Calu3 (cell line): ENCODE results near the gene NCOA1. TPM values are rescaled to one million over a fixed set of nuclear protein-coding genes. Genes with fewer than 3 reads are reported as not detected.

Experiments used
- BruUV-seq: library from RNA; stranded (reverse); fragments of 400-500 nt; replicated peaks from 2 replicates; lab custom pipeline; 2021; lab: Mats Ljungman, UMichigan
- CTCF ChIA-PET: fragments of 300-600 bp; sonication (Branson Sonifier 250); formaldehyde crosslinking; loops from one replicate; lab custom pipeline; 2022; ENCODE audit warnings: antibody characterized with exemption; lab: Charles Lee
- DNase-seq: peaks from one replicate; pipeline ENCODE4 v3.0.0; 2022
- H3K27ac Mint-ChIP-seq: one replicate; pipeline ENCODE4 v1.8.0; 2022; ENCODE audit warnings: mixed read lengths; ENCODE audit not compliant: unreplicated experiment
- H3K27me3 Mint-ChIP-seq: one replicate; pipeline ENCODE4 v1.8.0; 2022; ENCODE audit warnings: mixed read lengths; ENCODE audit not compliant: unreplicated experiment
- H3K36me3 Mint-ChIP-seq: one replicate; pipeline ENCODE4 v1.8.0; 2022; ENCODE audit warnings: mild to moderate bottlenecking, moderate library complexity, mixed read lengths; ENCODE audit not compliant: insufficient read depth, unreplicated experiment
- H3K4me1 Mint-ChIP-seq: one replicate; pipeline ENCODE4 v1.8.0; 2022; ENCODE audit warnings: mild to moderate bottlenecking, low read depth, mixed read lengths; ENCODE audit not compliant: unreplicated experiment
- H3K4me3 Mint-ChIP-seq: one replicate; pipeline ENCODE4 v1.8.0; 2022; ENCODE audit warnings: mild to moderate bottlenecking, low read depth, moderate library complexity, mixed read lengths; ENCODE audit not compliant: unreplicated experiment
- H3K9me3 Mint-ChIP-seq: one replicate; pipeline ENCODE4 v1.8.0; 2022; ENCODE audit warnings: low read depth, mixed read lengths; ENCODE audit not compliant: unreplicated experiment
- intact Hi-C: fragments of 100-400 bp; cut with micrococcal nuclease; formaldehyde crosslinking; loops from one replicate; pipeline ENCODE4 v1.10.0; 2022; ENCODE audit not compliant: unreplicated experiment
- total RNA-seq: library from RNA; stranded (reverse); gene quantifications from 2 replicates; pipeline ENCODE4 v1.2.3, GENCODE V29; 2022
- TF ChIP-seq, protein P1 (sequence below): fragments of 200-600 bp; IDR thresholded peaks from one replicate; pipeline ENCODE4 v1.8.0; 2022; ENCODE audit warnings: antibody characterized with exemption; ENCODE audit not compliant: unreplicated experiment

Gene NCOA1
- total RNA-seq, 1 experiment from 2014 or later, result 14.8 TPM

DNA sequence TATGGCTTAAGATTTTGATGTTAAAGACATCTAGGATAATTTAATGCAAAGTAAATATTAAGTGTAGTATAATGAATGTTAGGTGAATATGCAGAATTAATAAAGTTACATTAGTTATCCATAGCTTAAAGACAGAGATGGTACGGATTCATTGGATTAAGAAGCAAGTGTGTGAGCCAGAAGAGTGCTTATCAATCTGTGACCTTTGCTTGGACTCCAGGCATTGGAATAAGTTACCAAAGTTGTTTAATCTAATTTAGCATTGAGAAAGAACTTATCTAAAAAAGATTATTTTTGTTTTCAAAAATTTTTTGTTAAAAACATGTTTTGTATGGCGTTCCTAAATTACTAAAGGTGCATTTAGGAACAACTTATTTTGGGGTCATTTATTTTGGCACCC is 23.8 kb downstream of the NCOA1 start:
- CTCF ChIA-PET, result no interaction called here
- H3K27ac Mint-ChIP-seq, result no peak overlapping the region
- TF ChIP-seq, protein P1, sequence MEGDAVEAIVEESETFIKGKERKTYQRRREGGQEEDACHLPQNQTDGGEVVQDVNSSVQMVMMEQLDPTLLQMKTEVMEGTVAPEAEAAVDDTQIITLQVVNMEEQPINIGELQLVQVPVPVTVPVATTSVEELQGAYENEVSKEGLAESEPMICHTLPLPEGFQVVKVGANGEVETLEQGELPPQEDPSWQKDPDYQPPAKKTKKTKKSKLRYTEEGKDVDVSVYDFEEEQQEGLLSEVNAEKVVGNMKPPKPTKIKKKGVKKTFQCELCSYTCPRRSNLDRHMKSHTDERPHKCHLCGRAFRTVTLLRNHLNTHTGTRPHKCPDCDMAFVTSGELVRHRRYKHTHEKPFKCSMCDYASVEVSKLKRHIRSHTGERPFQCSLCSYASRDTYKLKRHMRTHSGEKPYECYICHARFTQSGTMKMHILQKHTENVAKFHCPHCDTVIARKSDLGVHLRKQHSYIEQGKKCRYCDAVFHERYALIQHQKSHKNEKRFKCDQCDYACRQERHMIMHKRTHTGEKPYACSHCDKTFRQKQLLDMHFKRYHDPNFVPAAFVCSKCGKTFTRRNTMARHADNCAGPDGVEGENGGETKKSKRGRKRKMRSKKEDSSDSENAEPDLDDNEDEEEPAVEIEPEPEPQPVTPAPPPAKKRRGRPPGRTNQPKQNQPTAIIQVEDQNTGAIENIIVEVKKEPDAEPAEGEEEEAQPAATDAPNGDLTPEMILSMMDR, result no peak
- H3K9me3 Mint-ChIP-seq, result no peaks in the 10 kb centered on the region
- H3K36me3 Mint-ChIP-seq, result no peaks in the 10 kb centered on the region
- H3K4me1 Mint-ChIP-seq, result peaks cover 8% of the 10 kb centered on the region
- H3K27me3 Mint-ChIP-seq, result no peaks in the 10 kb centered on the region
- no peak overlapping the region for H3K4me3 Mint-ChIP-seq
- no peak for DNase-seq
- intact Hi-C loops, result no loop called here
- no TSS peak for BruUV-seq

DNA sequence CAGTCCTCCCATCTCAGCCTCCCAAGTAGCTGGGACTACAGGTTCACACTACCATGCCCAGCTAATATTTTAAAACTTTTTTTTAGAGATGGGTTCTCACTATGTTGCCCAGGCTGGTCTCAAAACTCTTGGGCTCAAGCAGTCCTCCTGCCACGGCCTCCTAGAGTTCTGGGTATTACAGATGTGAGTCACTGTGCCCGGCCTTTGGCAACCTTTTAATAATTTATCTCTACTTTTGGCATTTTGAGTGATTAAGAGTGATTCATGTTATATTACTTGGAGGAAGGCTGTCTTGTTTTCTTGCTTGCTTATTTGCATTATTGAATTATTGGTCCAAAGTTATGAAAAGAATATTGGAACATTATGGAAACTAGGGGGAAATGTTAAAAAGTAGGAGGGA is 24.3 kb downstream of the NCOA1 start:
- no TSS peak for BruUV-seq
- TF ChIP-seq, protein P1, result no peak
- DNase-seq, result peak; percentile 10
- peaks cover 8% of the 10 kb centered on the region for H3K4me1 Mint-ChIP-seq
- intact Hi-C loops, result no loop called here
- H3K9me3 Mint-ChIP-seq, result no peaks in the 10 kb centered on the region
- H3K4me3 Mint-ChIP-seq, result no peak overlapping the region
- H3K27ac Mint-ChIP-seq, result no peak overlapping the region
- H3K27me3 Mint-ChIP-seq, result no peaks in the 10 kb centered on the region
- H3K36me3 Mint-ChIP-seq, result no peaks in the 10 kb centered on the region
- CTCF ChIA-PET, result no interaction called here

DNA sequence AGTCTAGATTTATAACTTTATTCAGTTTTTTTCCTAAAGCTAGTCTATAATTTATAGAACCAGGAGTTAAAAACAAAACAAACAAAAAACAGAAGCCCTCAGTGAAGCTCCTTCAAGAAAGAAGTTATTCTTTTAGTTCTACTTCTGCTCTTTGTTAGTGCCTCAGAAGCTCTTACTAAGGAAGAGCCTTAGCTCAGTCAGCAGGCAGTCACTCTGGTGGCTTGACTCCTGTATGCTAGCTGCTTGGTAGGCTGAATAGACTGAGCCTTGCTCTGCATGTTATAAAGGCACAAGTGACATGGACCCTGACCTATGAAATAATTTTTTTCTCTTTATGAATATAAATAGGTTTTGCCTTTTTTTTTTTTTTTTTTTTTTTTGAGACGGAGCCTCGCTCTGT is 24.8 kb downstream of the NCOA1 start:
- TF ChIP-seq, protein P1, result no peak
- no peaks in the 10 kb centered on the region for H3K36me3 Mint-ChIP-seq
- CTCF ChIA-PET, result interaction anchor here (0.7 kb wide), 2 partner anchors 121 to 148 kb away, joined by 5 to 7 read pairs; no protein-coding TSS in a partner anchor
- BruUV-seq, result no TSS peak
- intact Hi-C loops, result no loop called here
- no peaks in the 10 kb centered on the region for H3K9me3 Mint-ChIP-seq
- H3K27me3 Mint-ChIP-seq, result no peaks in the 10 kb centered on the region
- H3K4me3 Mint-ChIP-seq, result no peak overlapping the region
- no peak overlapping the region for H3K27ac Mint-ChIP-seq
- no peak for DNase-seq
- H3K4me1 Mint-ChIP-seq, result peaks cover 8% of the 10 kb centered on the region

DNA sequence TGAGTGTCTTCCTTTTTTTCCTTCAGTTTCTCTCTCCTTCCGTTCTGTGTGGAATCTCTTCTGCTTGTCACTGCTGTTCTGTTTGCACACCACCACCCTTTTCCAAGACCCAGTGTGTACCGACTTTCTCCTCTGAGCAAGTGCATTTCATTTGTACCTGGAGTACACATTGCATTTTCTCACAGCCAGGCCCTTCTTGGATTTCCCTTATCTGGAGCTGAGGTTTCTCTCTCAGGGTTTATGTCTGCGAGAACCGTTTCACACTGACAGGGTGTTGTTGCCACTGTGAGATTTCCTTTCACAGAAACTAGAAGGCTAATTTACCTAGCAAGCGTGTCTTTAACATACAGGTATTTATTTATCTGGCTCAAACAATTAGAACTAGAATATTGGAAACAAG is 26.2 kb downstream of the NCOA1 start:
- H3K27ac Mint-ChIP-seq, result no peak overlapping the region
- BruUV-seq, result no TSS peak
- TF ChIP-seq, protein P1, result no peak
- no peaks in the 10 kb centered on the region for H3K9me3 Mint-ChIP-seq
- no peak overlapping the region for H3K4me3 Mint-ChIP-seq
- peaks cover 8% of the 10 kb centered on the region for H3K4me1 Mint-ChIP-seq
- no peaks in the 10 kb centered on the region for H3K36me3 Mint-ChIP-seq
- CTCF ChIA-PET, result no interaction called here
- DNase-seq, result no peak
- no peaks in the 10 kb centered on the region for H3K27me3 Mint-ChIP-seq
- intact Hi-C loops, result no loop called here
